ENCODE measurements around the gene NECAB2.

- TF ChIP-seq CTCF (IDR thresholded peaks at IDR 0.05; ENCODE audit: low read depth, low read length, poor library complexity, severe bottlenecking) = peak; percentile 49
- TF ChIP-seq EZH2phosphoT487 (IDR thresholded peaks at IDR 0.05; ENCODE audit: borderline replicate concordance, low read length) = no peak
These were observed at the start of gene NECAB2 for GRCh38 chr16:83967838-83968305.

Data from DOHH2 (cell line).